ENCODE measurements around the gene TRPM1. TPM values are rescaled to one million over a fixed set of nuclear protein-coding genes. Genes with fewer than 3 reads are reported as not detected.
A peak's percentile ranks its signal among the peaks of the same experiment; 100 is the strongest.

Gene TRPM1
- total and polyA plus RNA-seq, 9 of the 15 experiments (the other 6 are each of a cell fraction or from before 2014, with no cell fraction given): 0.01 to 0.06 (median 0.03) TPM; not detected in 5

DNA sequence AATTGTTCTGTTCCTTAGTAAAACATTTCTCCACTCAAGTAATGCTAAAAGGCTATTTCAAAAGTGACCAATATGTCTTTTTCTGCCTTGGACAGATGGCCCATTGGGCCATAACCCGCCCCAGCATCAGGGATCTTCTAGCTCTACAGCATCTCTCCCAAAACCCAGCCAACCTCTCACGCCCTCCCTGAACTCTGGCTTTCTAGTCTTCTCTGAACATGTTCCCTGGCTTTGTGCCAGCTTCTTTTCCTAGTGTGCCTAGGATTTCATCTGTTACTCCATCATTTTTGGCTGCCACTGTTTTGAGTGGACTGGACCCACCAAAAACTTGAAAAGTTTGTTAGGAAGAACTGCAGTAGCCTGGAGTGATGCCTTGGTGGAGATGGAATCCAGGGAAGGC lies 30.7 kb downstream of the TRPM1 start:
- Histone ChIP-seq H3K79me2 (ENCODE audit: control insufficient read depth, insufficient read depth, low read length) (no peaks in the 10 kb centered on the region), H3K36me3 (ENCODE audit: control insufficient read depth, insufficient read depth, low read length) (no peaks in the 10 kb centered on the region), H3K27me3 (ENCODE audit: control insufficient read depth in 2 of 2, insufficient read depth in 2 of 2, low read length in 2 of 2) (peaks cover 0 to 12% of the 10 kb centered on the region in 2 experiments; a peak in 4 of 5 replicates), H3K4me2 (ENCODE audit: insufficient read depth, low read length) (no peak overlapping the region), H2AFZ (ENCODE audit: low read depth, low read length) (no peak overlapping the region), H4K20me1 (replicated peaks; ENCODE audit: control insufficient read depth, insufficient read depth, low read length) (no peaks in the 10 kb centered on the region), H3K4me1 (replicated peaks in 1 of 2; ENCODE audit: control insufficient read depth in 2 of 2, insufficient read depth in 2 of 2, low read length in 2 of 2) (no peaks in the 10 kb centered on the region), H3K9ac (ENCODE audit: insufficient read depth in 1 of 2, low read depth in 2 of 2, low read length in 2 of 2) (no peak overlapping the region), H3K9me1 (ENCODE audit: control insufficient read depth, insufficient read depth, low read length) (no peaks in the 10 kb centered on the region), H3K4me3 (no peak overlapping the region), H3K27ac (ENCODE audit: extremely low read depth, low read depth, low read length) (no peak overlapping the region), H3K9me3 (replicated peaks; ENCODE audit: control insufficient read depth, insufficient read depth, low read depth, low read length) (no peaks in the 10 kb centered on the region)
- no peak for FAIRE-seq
- no peak for DNase-seq (ENCODE audit: extremely low read depth in 1 of 4, low spot score in 3 of 4)
- no peak for ATAC-seq
- CTCF ChIA-PET (ENCODE audit: low intra/inter-chr PET ratio): no interaction called here
- POLR2A ChIA-PET: interaction anchor here (0.6 kb wide), 1 partner anchor 22 kb away, joined by 3 read pairs; no protein-coding TSS in a partner anchor
- BruUV-seq (replicated peaks): no TSS peak
- 4% methylated on average over 2 of the region's 2 CpGs for WGBS (ENCODE audit: insufficient coverage, low coverage, missing lambda C conversion rate)
- intact Hi-C loops (cut with micrococcal nuclease): no loop called here
- in situ Hi-C loops (cut with MboI): no loop called here
- TF ChIP-seq NFIX (CRISPR knock-in tag; IDR thresholded peaks at IDR 0.05; ENCODE audit: low read depth) (peak; percentile 31; the same call in 1 of the 2 replicates), CREM (IDR thresholded peaks at IDR 0.05; ENCODE audit: low read depth) (no peak), NFIC (IDR thresholded peaks at IDR 0.05) (peak; percentile 76)
- TF ChIP-seq, protein P1, sequence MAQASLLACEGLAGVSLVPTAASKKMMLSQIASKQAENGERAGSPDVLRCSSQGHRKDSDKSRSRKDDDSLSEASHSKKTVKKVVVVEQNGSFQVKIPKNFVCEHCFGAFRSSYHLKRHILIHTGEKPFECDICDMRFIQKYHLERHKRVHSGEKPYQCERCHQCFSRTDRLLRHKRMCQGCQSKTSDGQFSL (CRISPR knock-in tag; IDR thresholded peaks at IDR 0.05): no peak
- TF ChIP-seq, protein P1 (tag; IDR thresholded peaks at IDR 0.05): no peak
